GM21447 (cell line): Measurements from ENCODE around the gene YEATS4.

Experiments used
- ATAC-seq: cut with Tn5 transposase; IDR thresholded peaks from one replicate; pipeline ENCODE4 v1.9.1; 2021; ENCODE audit not compliant: unreplicated experiment

Gene YEATS4

DNA sequence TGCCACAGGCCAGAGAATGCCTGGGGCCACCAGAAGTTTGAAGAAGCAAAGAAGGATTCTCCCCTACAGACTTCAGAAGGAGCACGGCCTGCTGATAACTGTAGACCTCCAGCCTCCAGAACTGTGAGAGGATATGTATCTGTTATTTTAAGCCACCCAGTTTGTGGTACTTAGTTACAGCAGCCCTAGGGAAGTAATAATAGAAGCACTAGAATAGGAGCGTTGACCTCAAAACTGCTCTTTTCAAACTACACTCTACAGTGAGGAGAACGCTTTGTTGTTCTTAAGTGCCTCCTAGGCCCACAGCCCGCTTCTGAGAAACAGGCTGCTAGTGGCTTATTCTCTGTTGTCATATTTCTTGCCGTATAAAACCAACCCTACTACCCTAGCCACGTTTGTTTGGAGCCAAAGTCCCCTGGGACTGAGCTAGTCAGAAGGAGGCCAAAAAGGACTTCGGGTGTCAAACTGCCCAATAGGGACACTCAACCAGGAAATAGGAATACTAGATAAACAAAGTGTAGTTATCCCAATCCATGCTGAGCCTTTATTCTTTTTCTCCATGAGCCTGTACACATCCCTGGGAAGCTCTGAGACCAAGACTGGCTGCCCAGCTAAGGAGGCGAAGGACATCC lies 72.2 kb downstream of the YEATS4 start:
- ATAC-seq: no peak

DNA sequence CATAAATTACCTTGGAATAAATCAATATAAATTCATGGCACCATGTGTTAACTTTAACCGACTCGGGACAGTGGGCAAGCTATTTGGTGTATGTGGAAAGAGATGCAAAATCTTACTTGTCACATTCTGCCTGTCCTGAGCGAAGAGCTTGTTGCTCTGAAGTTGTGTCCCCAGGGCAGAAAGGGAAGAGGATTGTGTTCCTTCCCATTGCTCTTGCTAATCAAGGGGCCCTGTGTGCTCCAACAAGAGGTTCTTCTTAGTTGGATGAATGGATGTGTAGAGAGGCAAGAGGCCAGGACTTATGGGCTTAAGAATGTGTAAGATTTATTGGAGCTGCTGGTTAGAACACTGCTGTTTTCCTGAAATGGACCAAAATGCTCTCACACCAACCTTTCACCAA lies 74.1 kb downstream of the YEATS4 start:
- ATAC-seq: no peak

DNA sequence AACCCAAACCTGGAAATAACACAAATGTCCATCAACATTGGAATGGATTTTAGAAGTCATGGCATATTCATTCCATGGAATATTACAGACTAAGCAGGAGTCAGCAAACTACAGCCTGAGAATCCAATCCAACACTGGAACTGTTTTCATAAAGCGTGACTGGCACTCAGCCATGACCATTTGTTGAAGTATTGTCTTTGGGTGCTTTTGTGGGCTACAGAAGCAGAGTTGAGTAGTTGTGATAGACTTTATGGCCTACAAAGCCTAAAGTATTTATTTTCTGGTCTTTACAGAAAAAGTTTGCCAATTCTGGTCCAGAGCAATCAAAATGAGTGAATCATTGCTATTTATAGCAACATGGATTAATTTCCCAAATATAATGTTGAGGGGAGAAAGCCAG lies 76.1 kb downstream of the YEATS4 start:
- ATAC-seq: no peak

DNA sequence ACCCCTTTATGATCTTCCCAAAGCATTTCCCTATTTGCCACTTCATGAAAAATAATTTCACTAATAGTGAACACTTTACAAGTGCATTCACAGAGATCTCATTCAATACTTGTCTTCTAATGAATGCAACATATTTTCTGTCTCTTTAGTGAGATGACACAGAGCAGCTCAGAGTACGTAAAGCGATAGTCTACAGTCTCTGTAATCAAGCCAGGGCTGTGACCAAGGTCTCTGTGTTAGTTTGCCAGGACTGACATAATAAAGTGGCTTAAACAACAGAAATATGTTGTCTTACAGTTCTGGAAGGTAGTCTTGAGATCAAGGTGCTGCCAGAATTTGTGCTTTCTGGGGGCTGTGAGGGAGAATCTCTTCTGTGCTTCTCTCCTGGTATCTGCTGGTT lies 77.5 kb downstream of the YEATS4 start:
- no peak for ATAC-seq

DNA sequence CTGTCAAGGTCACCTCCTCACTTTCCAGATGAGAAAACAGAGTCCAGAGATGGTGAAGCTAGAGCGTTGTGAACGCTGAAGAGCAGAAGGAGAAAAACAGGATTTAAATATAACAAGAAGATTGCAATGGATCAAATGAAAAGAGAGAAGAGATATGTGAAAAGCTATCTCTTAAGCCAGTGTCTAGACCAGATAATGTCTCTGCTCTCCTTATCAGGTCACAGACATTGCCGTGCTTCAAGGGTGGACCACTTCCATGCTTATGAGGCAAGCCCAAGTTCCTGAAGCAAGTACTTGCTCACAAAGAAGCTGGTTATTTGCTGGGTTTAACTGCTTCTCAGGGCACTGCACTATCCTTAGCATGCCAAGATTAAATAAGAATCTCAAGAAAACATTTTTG lies 79.0 kb downstream of the YEATS4 start:
- ATAC-seq: no peak

DNA sequence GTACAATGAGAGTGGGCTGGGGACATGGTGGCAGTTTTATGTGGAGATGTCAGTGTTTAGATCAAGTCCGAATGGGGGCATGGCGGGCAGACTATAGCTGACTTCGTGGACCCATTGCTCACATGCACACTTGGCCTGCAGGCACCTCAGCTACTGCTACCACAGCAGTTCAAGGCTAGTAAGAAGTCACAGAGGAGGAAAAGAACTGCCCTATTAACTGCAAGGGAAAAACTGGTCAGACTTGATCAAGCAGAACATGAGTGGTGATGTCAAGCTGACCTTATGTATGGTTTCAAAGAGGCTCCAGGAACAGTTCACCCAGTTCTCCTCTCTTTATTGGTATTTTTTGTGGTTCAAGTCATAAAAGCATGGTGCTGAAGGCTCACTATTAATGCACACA lies 80.5 kb downstream of the YEATS4 start:
- no peak for ATAC-seq
